NK-92 (cell line): Measurements from ENCODE around the gene KIR2DL1.
"Not testable (repeated sequence)": the region's sequence is repeated elsewhere in the genome, so short reads cannot be mapped to it uniquely, and the experiment has no call there.

ENCODE experiments used
- DNase-seq: peaks from one replicate; lab custom pipeline; 2025; ENCODE audit not compliant: unreplicated experiment; lab: John Stamatoyannopoulos, UW

Gene KIR2DL1

DNA sequence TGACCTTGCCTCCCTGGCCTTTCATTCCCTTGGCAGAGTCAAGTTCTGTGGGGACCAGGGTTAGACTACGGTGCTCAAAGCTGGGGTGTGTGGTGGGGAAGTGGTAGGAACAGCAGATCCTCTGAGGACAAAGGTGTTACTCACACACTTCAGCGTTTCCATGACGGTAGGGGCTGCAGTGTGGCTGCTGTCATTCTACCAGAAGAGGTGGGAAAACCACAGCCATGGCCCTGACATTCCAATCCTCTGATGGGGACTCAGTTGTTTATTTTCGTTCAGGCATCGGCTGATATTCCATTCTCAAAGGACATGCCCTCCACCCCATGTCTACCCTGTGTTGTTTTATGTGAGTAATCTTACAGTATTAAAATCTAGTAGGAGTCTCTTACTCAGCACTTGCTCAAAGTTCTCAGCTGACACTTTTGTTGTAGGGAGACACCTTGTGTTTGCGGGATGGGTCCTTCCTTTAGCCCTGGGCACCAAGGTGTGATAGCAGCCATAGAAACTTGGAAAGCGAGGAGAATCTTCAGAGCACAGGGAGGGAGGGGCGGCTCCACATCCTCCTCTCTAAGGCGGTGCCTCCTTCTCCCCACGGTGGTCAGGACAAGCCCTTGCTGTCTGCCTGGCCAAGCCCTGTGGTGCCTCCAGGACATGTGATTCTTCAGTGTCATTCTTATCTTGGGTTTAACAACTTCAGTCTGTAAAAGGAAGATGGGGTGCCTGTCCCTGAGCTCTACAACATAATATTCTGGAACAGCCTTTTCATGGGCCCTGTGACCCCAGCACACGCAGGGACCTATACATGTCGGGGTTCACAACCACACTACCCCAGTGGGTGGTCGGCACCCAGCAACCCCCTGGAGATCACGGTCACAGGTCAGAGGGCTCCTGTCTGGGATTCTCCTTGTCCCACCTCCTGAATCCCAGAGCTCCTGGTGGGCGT lies 1.7 kb downstream of the KIR2DL1 start:
- DNase-seq: not testable (repeated sequence)

- DNase-seq: not testable (repeated sequence)
These were observed 3.1 kb downstream of the KIR2DL1 start for GRCh38 chr19:54772666-54773065.

GRCh38 chr19:54775095-54775815 lies 5.7 kb downstream of the KIR2DL1 start:
- DNase-seq: not testable (repeated sequence)

DNA sequence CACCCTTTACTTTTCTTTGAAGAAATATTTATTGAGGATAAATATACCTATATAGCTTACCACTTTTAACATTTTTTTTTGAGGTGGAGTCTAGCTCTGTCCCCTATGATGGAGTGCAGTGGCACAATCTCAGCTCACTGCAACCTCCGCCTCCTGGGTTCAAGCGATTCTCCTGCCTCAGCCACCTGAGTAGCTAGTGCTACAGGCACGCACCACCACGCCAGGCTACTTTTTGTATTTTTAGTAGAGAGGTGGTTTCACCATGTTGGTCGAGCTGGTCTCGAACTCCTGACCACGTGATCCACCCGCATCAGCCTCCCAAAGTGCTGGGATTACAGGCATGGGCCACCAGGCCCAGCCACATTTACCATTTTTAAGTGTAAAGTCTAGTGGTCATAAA lies 6.2 kb downstream of the KIR2DL1 start:
- not testable (repeated sequence) for DNase-seq

GRCh38 chr19:54777851-54778250 lies 8.3 kb downstream of the KIR2DL1 start:
- DNase-seq: not testable (repeated sequence)

- DNase-seq: not testable (repeated sequence)
These were observed 9.3 kb downstream of the KIR2DL1 start for GRCh38 chr19:54778896-54779295.

- DNase-seq: not testable (repeated sequence)
These were observed 13.3 kb downstream of the KIR2DL1 start for GRCh38 chr19:54782916-54783315.

GRCh38 chr19:54786091-54786723 lies 16.6 kb downstream of the KIR2DL1 start:
- DNase-seq: not testable (repeated sequence)

DNA sequence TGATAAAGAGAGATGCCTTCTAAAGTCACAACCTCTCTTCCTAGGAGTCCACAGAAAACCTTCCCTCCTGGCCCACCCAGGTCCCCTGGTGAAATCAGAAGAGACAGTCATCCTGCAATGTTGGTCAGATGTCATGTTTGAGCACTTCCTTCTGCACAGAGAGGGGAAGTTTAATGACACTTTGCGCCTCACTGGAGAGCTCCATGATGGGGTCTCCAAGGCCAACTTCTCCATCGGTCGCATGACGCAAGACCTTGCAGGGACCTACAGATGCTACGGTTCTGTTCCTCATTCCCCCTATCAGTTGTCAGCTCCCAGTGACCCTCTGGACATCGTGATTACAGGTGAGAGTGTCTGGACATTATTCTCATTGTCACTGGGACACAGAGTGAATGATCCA lies 18.6 kb downstream of the KIR2DL1 start:
- DNase-seq: not testable (repeated sequence)

- DNase-seq: no peak
These were observed 21.1 kb downstream of the KIR2DL1 start for GRCh38 chr19:54790711-54791110.

DNA sequence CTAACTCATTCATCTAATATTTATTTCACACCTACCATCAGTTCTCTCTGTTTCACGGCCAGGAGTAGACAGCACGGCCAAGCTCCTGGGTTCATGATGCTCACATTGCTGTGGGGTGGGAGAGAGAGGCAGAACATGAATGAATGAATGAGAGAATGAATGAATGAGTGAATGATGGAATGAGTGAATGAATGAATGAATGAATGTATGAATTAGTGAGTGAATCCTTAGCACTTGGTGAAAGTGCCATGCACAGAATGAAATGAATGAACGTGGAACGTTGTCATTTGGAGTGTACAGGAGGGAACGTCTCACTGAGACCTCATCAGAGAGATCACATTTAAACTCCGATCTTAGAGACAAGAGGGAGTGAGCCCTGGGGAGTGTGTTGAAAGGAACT lies 21.9 kb downstream of the KIR2DL1 start:
- no peak for DNase-seq

DNA sequence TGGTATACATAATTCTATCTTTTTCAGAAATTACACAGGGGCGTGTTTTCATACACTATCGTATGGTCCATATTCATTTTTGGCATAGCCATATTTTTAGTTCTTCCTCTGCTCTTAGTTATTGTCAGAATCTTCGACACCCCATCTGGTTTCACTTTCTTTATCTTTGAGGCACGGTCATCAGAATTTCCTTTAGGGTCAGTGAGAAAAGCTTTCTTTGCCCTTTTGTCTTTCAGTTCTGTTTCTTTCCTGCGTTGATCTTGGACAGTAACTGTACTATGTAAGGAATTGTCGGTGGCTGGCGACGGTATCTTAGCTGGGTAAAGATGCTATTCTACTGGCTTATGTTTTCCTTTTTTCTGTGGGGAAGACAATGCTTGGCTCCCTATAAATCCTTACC lies 23.2 kb downstream of the KIR2DL1 start:
- no peak for DNase-seq

DNA sequence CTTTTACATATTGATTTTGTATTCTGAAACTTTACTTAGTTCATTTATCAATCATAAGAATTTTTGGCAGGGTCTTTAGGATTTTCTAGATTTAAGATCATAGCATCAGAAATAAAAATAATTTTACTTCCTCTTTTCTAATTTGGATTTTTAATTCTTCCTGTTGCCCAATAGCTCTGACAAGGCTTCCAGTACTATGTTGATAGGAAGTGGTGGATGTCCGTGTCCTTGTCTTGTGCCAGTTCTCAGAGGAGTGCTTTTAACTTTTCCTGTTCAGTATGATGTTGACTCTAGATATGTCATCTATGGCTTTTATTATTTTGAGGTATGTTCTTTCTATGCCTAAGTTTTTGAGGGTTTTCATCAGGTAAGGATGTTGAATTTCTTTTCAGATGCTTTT lies 26.2 kb downstream of the KIR2DL1 start:
- no peak for DNase-seq

DNA sequence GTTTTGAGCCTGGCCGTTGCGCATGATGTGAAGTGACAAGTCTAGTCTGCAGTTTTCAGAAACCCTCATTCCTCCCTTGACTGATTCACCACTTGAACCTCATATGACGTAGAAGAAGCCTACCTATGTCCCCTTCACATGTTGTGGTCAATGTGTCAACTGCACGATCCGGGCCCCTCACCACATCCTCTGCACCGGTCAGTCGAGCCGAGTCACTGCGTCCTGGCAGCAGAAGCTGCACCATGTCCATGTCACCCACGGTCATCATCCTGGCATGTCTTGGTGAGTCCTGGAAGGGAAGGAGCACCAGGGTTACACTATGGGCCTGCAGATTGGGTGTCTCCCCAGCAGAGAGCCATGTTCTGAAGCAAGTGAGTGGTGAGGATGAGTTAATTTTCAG lies 33.8 kb downstream of the KIR2DL1 start, which contains the start of gene KIR2DL4:
Gene KIR2DL4 (plus strand): TSS at position 201 of the 400 bp plus-strand sequence. CDS start 42 bp downstream, at position 243.
- no peak for DNase-seq

GRCh38 chr19:54804101-54804500 lies 34.5 kb downstream of the KIR2DL1 start:
- no peak for DNase-seq

DNA sequence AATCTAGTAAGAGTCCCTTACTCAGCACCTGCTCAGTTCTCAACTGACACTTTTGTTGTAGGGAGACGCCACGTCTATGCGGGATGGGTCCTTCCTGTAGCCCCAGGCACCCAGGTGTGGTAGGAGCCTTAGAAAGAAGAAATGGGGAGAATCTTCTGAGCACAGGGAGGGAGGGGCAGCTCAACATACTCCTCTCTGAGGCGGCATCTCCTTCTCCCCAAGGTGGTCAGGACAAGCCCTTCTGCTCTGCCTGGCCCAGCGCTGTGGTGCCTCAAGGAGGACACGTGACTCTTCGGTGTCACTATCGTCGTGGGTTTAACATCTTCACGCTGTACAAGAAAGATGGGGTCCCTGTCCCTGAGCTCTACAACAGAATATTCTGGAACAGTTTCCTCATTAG lies 35.0 kb downstream of the KIR2DL1 start:
- no peak for DNase-seq

- DNase-seq: no peak
These were observed 36.3 kb downstream of the KIR2DL1 start for GRCh38 chr19:54805665-54806515.

- no peak for DNase-seq
These were observed 36.9 kb downstream of the KIR2DL1 start for GRCh38 chr19:54806516-54806838.

DNA sequence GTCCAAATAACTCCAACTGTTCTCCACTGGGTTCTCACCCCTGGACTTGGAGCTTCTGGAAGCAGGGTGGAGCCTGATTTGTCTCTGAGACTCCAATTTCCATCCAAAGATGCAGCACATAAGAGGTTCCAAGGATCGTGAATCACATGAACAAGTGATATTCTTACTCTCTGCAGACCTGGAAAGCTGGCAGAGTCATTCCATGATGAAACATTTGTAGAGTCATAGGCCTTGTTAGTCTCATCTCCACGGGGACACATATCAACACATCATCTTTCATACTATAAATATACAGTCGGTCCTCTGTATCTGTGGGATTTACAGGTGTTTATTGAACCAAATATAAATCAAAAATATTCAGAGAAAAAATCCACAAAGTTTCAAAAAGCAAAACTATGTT lies 45.0 kb downstream of the KIR2DL1 start:
- DNase-seq: not testable (repeated sequence)

GRCh38 chr19:54816251-54816650 lies 46.7 kb downstream of the KIR2DL1 start, which contains the start of gene KIR3DL1:
Gene KIR3DL1 (plus strand): TSS chr19:54816468.
- DNase-seq: not testable (repeated sequence)
